Stimulated activated CD8-positive, alpha-beta memory T cell treated with anti-CD3 and anti-CD28 coated beads, Interleukin-2, amount 100 ng/mL, for 1 hour (primary cell): ENCODE data around the gene TECPR2.

ENCODE experiments used
- DNase-seq, 2 donors: peaks; one replicate each; pipeline ENCODE4 v3.0.0-alpha.2; 2020; ENCODE audit warnings: low read depth in 2 of 2

The TECPR2 gene

GRCh38 chr14:102464846-102465341 lies 102.2 kb downstream of the TECPR2 start:
- DNase-seq = no peak

- DNase-seq = no peak
These were observed 106.5 kb downstream of the TECPR2 start for GRCh38 chr14:102469261-102469660.

DNA sequence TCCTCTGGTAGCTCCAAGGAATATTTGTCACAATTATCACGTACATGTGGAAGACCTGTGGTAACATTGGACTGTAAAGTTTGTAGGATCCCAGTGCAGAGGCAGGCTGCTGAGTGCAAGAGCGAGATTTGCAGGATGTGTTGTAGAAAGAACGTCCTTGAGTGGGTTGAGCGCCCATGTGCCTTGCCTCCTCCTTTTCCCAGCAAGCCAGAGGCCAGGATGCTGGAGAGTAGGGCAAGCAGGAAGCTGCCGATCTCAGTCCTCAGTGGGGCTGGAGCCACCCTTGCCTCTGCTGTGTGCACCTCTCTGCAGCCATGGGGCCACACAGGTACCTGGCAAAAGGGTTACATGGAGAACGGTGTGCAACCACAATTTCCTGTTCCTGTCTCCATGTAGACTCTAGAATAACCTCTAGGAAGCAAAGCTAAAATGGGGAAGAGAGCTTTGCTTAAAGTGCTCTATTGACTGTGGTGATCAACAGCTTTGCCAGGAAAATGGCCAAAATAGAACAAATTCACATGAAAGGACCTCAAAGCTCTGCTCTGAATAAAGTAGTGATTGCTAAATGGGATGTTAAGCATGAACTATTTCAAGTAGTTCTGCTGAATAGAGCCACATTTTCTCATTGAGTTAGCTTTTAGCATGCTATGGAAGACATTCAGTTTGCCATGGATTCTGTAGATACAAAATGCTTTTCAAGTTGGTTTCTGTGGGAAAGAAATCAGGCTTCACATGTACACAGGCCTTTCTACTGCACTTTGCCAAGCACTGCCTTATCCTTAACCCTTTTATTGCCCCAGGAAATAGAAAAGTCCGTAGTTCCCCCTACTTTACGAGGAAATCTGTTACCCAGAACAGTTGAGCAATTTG lies 109.4 kb downstream of the TECPR2 start:
- no peak for DNase-seq

- no peak for DNase-seq
These were observed 110.0 kb downstream of the TECPR2 start for GRCh38 chr14:102472791-102473150.

DNA sequence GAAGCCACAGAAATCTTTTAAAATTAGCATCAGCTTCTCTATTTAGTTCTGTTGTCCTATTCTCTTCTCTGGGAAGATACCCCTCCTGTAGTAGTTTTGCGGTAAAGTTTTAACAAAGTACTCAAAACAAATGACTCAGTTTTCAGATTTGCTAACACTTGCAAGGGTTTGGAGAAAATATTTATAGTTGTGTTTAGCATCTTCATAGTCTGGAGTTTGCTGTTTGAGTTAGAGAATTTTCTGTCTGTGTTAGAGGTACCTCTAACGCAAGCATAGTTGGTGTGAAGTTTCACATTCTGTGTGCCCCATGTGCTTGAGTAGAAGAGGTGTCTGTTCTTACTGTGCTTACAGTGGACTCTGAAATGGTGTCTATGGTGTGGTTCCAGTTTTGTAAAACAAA lies 110.8 kb downstream of the TECPR2 start:
- DNase-seq = no peak

DNA sequence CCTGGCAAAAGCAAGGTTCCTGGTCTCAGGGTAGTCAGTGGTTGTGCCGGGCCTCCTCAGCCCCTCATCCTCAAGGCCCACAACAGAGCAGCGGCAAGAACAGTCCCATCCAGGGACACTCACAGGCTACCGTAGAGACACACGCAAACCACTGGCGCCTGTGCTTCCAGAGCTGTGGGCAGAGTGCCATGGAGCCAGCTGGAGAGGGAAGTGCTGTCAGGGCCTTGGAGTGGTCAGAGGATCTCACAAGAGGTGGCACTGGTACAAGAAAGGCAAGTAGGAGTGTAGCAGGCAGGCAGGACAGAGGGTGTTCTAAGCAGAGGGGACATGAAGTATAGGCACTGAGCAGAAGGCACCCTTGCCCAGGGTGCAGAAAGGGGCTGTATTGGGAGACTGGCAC lies 112.2 kb downstream of the TECPR2 start:
- no peak for DNase-seq

GRCh38 chr14:102479107-102479506 lies 116.4 kb downstream of the TECPR2 start:
- no peak for DNase-seq

GRCh38 chr14:102479777-102480176 lies 117.0 kb downstream of the TECPR2 start:
- DNase-seq = no peak

DNA sequence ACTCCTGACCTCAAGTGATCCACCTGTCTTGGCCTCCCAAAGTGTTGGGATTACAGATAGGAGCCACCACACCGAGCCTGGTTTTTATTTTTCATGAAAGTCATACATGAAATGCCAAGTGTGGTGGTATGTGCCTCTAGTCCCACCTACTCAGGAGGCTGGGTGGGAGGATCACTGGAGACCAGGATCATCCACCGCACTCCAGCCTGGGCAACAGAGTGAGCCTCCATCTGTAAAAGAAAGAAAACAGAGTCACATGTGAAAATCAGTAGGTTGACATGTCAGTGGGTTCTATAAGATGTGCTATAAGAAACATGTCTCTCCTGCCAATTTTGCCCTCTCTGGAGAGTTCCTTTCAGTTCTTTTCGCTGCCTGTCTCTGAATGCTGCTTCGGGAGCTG lies 118.6 kb downstream of the TECPR2 start:
- no peak for DNase-seq

DNA sequence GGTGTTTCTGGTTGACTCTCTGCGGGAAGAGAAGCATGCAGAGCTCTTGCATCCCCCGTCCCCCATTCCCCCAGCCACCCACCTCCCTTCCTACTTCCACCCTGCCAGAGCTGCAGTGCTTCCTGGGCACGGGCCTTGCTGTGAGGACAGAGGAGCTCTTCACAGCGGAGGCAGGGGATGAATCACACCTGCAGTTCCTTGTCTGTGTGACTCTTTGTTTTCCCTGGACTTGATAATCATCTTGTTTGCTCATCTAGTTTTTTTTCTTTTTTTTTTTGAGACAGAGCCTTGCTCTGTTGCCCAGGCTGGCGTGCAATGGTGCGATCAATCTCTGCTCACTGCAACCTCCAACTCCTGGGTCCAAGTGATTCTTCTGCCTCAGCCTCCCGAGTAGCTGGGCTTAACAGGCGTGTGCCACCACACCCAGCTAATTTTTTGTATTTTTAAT lies 119.1 kb downstream of the TECPR2 start:
- no peak for DNase-seq

DNA sequence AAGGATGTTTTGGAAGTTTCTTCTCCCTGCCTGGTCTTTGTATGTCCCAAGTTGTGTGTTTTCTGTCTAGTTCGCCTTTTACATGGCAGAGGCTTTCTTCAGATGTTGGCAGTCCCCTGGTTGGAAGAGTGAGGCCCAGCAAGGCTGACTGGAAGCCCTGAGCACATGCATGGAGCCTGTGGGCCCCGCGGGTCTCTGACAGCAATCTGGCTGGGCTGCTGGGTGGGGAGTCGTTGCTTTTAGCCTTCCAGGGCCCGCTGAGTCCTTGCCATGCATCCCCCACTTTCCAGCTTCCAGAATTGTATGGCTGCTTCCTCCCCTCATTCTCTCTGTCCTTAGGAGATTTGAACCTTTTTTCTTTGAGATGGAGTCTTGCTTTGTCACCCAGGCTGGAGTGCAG lies 121.6 kb downstream of the TECPR2 start:
- DNase-seq = no peak

- no peak for DNase-seq
These were observed 123.2 kb downstream of the TECPR2 start for GRCh38 chr14:102485693-102486512.

- no peak for DNase-seq
These were observed 123.9 kb downstream of the TECPR2 start for GRCh38 chr14:102486513-102487203.

- DNase-seq = no peak
These were observed 124.5 kb downstream of the TECPR2 start for GRCh38 chr14:102487204-102487577.

- no peak for DNase-seq
These were observed 127.7 kb downstream of the TECPR2 start for GRCh38 chr14:102490456-102490855.

- no peak for DNase-seq
These were observed 128.6 kb downstream of the TECPR2 start for GRCh38 chr14:102491366-102491765.

- no peak for DNase-seq
These were observed 129.2 kb downstream of the TECPR2 start for GRCh38 chr14:102491786-102492530.

DNA sequence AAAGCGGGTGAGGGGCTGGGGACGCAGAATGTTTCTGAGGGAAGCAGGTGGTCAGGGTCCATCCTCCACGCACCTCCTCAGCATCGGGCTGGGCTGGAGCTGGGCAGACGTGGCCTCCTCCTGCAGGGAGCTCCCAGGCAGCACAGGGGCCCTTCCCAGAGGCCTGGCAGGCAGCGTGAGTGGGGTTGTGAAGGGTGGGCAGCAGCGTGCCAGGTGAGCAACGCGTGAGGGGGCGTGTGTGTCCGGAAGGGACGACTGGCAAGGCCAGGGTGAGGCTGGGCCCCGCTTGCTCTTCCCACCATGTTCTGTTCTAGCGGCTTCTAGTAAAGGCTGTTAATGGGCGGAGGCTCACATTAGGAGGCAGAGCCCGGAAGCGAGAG lies 129.8 kb downstream of the TECPR2 start:
- DNase-seq = no peak

DNA sequence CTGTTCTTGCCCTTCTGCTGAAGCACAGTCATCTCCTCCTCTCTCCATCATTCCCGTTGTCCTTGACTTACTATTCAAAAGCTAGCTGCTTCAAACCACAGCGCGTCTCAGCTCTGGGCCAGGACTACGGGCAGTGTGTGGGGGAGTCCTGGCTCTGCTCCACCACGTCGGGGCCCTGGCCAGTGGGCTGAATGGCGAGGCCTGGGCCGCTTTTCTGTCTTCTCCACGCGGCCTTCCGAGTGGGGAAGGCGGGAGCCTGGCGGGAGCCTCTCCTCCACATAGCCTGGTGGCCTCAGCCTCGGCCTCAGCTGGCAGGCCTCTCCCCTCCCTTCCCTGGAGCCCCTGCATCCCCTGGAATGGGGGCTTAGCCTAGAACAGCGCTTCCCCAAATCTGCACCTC lies 130.4 kb downstream of the TECPR2 start:
- no peak for DNase-seq

DNA sequence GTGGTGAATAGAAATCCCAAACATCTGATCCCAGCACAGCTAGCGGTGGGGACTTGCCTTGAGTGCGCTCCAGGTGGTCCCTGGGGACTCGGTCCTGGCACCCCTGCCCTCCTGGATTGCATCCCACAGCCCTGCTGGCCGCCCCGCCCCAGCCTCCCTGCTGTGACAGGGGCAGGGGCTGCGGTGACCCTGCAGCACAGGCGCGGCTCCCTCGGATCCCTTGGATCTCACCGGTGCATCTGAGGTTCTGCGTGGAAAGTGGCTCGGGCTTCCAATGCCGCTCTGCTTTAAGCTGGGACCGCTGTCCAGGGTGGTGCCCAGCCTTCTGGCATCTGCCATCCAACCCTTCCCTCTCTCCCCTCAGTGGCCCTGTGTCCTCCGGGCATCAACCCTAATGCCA lies 130.8 kb downstream of the TECPR2 start:
- DNase-seq = no peak

GRCh38 chr14:102495491-102496330 lies 133.0 kb downstream of the TECPR2 start:
- no peak for DNase-seq
